ENCODE measurements around the gene EXOSC1.
"Not testable (repeated sequence)": the region's sequence is repeated elsewhere in the genome, so short reads cannot be mapped to it uniquely, and the experiment has no call there.

The EXOSC1 gene

GRCh38 chr10:97407952-97408248 lies 37.9 kb downstream of the EXOSC1 start:
- no peak for DNase-seq (ENCODE audit: low spot score)

- peak; percentile 80 for DNase-seq (ENCODE audit: low spot score)
Measured at GRCh38 chr10:97407211-97407951, 38.4 kb downstream of the EXOSC1 start.

- DNase-seq (ENCODE audit: low spot score): not testable (repeated sequence)
Measured at GRCh38 chr10:97406483-97406882, 39.3 kb downstream of the EXOSC1 start.

GRCh38 chr10:97406064-97406463 lies 39.7 kb downstream of the EXOSC1 start:
- no peak for DNase-seq (ENCODE audit: low spot score)

GRCh38 chr10:97404044-97404443 lies 41.8 kb downstream of the EXOSC1 start:
- DNase-seq (ENCODE audit: low spot score): no peak

- DNase-seq (ENCODE audit: low spot score): no peak
Measured at GRCh38 chr10:97401455-97401919, 44.3 kb downstream of the EXOSC1 start.

- peak; percentile 80 for DNase-seq (ENCODE audit: low spot score)
Measured at GRCh38 chr10:97400665-97401454, 44.9 kb downstream of the EXOSC1 start, which contains the start of gene RRP12. Gene RRP12 (minus strand): TSS chr10:97401340. CDS start chr10:97401231, 109 bp downstream.

GRCh38 chr10:97399843-97400545 lies 45.8 kb downstream of the EXOSC1 start:
- DNase-seq (ENCODE audit: low spot score): no peak

- no peak for DNase-seq (ENCODE audit: low spot score)
Measured at GRCh38 chr10:97396056-97396455, 49.8 kb downstream of the EXOSC1 start.

GRCh38 chr10:97393034-97393573 lies 52.7 kb downstream of the EXOSC1 start:
- DNase-seq (ENCODE audit: low spot score): no peak

GRCh38 chr10:97390091-97390490 lies 55.7 kb downstream of the EXOSC1 start:
- no peak for DNase-seq (ENCODE audit: low spot score)

- no peak for DNase-seq (ENCODE audit: low spot score)
Measured at GRCh38 chr10:97388152-97388551, 57.7 kb downstream of the EXOSC1 start.
